ENCODE data around the gene ARL5B.

The ARL5B gene

DNA sequence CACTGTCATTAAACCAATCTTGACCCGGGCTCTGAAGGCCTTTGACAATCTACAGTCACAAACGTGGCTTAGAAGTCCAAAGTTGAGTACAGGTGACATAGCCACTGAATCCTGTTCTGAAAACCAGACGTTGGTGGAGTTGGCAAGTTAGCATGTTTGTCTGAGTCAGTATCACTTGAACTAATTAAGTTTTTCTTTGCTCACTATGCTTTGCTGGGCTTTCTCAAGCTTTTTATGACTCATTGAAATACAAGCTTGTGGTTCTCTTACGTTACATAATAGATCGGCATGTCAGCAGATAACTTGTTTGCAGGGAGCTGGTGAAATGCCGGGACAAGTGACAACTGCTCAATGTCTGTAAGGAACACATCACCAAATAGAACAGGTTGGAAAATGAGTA, 53.8 kb downstream of the ARL5B start:
- TF ChIP-seq, protein P1, sequence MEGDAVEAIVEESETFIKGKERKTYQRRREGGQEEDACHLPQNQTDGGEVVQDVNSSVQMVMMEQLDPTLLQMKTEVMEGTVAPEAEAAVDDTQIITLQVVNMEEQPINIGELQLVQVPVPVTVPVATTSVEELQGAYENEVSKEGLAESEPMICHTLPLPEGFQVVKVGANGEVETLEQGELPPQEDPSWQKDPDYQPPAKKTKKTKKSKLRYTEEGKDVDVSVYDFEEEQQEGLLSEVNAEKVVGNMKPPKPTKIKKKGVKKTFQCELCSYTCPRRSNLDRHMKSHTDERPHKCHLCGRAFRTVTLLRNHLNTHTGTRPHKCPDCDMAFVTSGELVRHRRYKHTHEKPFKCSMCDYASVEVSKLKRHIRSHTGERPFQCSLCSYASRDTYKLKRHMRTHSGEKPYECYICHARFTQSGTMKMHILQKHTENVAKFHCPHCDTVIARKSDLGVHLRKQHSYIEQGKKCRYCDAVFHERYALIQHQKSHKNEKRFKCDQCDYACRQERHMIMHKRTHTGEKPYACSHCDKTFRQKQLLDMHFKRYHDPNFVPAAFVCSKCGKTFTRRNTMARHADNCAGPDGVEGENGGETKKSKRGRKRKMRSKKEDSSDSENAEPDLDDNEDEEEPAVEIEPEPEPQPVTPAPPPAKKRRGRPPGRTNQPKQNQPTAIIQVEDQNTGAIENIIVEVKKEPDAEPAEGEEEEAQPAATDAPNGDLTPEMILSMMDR (IDR thresholded peaks at IDR 0.05; ENCODE audit: insufficient read depth, missing control alignments): no peak
- no peak for FAIRE-seq
- DNase-seq (ENCODE audit: insufficient read length, low spot score): no peak

DNA sequence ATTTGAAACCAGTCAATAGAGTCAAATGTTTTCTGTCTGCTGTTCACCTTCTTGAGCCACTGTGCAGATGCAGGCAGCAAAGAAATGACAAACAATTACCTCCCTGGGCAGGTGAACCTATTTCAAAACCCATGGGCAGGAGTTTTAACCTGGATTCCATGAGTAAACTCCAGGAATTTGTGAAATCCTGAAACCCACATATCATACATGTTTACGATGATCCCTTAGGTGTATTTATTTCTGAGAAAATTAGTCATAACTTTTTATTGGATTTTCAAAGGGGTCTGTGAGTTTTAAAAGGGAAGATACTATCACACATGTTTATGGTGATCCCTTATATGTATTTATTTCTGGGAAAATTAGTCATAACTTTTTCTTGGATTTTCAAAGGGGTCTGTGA, 59.8 kb downstream of the ARL5B start:
- FAIRE-seq: no peak

DNA sequence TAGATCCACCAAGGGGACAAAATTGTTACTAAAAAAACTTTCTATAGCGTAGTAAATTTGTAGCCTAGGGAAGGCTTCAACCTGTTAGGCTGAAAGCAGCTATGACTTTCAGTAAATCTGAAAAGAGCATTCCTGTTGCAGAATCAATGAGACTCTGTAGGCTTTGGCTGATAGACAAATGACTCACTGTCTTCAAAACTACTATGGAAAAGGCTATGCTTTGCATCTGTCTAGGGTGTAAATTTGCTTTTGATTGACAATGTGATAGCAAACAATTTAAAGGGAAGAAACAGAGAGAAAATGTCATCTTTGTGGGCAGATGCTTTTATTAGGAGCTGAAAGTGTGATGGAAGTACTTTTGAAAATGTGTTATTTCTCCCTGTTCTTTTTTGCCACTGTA, 60.6 kb downstream of the ARL5B start:
- TF ChIP-seq, protein P1 (IDR thresholded peaks at IDR 0.05; ENCODE audit: insufficient read depth, missing control alignments): no peak
- DNase-seq (ENCODE audit: insufficient read length, low spot score): no peak
- FAIRE-seq: no peak

More for the DNA sequence above, 59.8 kb downstream of the ARL5B start:
- DNase-seq (ENCODE audit: insufficient read length, low spot score): no peak
- TF ChIP-seq, protein P1 (IDR thresholded peaks at IDR 0.05; ENCODE audit: insufficient read depth, missing control alignments): no peak

DNA sequence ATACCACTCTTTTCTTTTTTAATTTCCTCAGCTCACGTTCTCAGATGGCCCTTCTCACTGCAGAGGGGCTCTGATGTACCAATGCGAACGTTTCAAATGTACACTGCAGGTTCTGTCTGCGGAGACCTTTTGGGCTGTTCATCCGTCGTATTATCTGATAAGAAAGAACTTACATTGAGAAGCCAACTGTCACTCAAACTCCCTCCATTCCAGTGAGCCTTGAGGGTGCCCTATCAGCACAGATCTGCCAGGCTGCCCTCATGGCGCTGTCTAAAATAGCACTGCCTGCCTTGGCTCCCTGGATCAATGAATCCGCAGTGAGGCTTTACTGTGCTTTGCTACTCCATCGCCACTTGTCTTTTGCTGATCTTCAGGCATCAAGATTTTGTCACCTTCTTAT, 61.8 kb downstream of the ARL5B start:
- DNase-seq (ENCODE audit: insufficient read length, low spot score) (no peak), FAIRE-seq (no peak)
- TF ChIP-seq, protein P1 (IDR thresholded peaks at IDR 0.05; ENCODE audit: insufficient read depth, missing control alignments): no peak

DNA sequence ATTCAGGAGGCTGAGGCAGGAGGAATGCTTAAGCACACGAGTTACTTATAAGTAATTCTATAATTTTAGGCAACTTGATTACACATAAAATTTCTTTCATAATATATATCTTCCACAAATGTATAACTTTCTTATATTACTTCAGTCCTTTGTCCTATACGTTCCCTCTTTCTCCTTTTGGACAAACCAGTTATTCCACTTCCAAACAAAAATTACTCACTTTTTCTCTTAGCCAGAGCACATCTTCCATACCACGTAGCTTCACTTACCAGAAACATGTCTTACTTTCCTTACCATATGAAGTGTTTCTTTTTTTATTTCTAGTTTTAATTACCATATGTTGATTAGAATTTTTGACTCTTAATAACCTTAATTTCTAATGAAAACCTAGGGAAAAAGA, 64.6 kb downstream of the ARL5B start:
- DNase-seq (ENCODE audit: insufficient read length, low spot score): no peak

More for the DNA sequence above, 64.6 kb downstream of the ARL5B start:
- FAIRE-seq: no peak
- TF ChIP-seq, protein P1 (IDR thresholded peaks at IDR 0.05; ENCODE audit: insufficient read depth, missing control alignments): no peak

Measured in D721Med (cell line).